HG03066 (cell line): ENCODE measurements around the gene BEX4.
"Not testable (repeated sequence)": the region's sequence is repeated elsewhere in the genome, so short reads cannot be mapped to it uniquely, and the experiment has no call there.

ENCODE experiments used
- ATAC-seq: cut with Tn5 transposase; IDR thresholded peaks from one replicate; pipeline ENCODE4 v1.9.1; 2021; ENCODE audit warnings: low read depth; ENCODE audit not compliant: unreplicated experiment

Gene BEX4

GRCh38 chrX:103235608-103236007, 20.7 kb downstream of the BEX4 start:
- not testable (repeated sequence) for ATAC-seq

GRCh38 chrX:103236296-103236695, 21.4 kb downstream of the BEX4 start:
- ATAC-seq, result no peak

- no peak for ATAC-seq
These were observed 25.2 kb downstream of the BEX4 start for GRCh38 chrX:103240155-103240554.

- ATAC-seq, result no peak
These were observed 33.6 kb downstream of the BEX4 start for GRCh38 chrX:103248553-103248952.

GRCh38 chrX:103249805-103250204, 34.9 kb downstream of the BEX4 start:
- no peak for ATAC-seq

GRCh38 chrX:103250977-103251376, 36.1 kb downstream of the BEX4 start:
- no peak for ATAC-seq

- ATAC-seq, result no peak
These were observed 38.7 kb downstream of the BEX4 start for GRCh38 chrX:103253608-103254007.

- ATAC-seq, result peak; percentile 64
These were observed 39.4 kb downstream of the BEX4 start for GRCh38 chrX:103254171-103254824.

- peak; percentile 95 for ATAC-seq
These were observed 40.1 kb downstream of the BEX4 start, which contains the start of gene TCEAL8 for GRCh38 chrX:103254921-103255493. TSS of gene TCEAL8 (minus strand) at chrX:103255155. CDS start at chrX:103253979, 1,176 bp downstream.

GRCh38 chrX:103256651-103257050, 41.7 kb downstream of the BEX4 start:
- ATAC-seq, result no peak

- ATAC-seq, result no peak
These were observed 43.4 kb downstream of the BEX4 start for GRCh38 chrX:103258275-103258674.
